Transverse colon (tissue), 4 donors: ENCODE results near the gene PRR4.

Experiments
- POLR2A ChIP-seq: fragments of 450-650 bp; IDR thresholded peaks from one replicate; pipeline ENCODE4 v1.6.1; 2016; ENCODE audit warnings: antibody characterized with exemption, mild to moderate bottlenecking, moderate library complexity
- POLR2AphosphoS5 ChIP-seq, 3 donors: sonication (generic); formaldehyde crosslinking; IDR thresholded peaks; one replicate each; pipeline ENCODE4 v1.6.1; 2016; ENCODE audit warnings: antibody characterized with exemption in 3 of 3
- TF ChIP-seq, protein P1 (sequence below), 5 experiments: fragments of 200-600 bp in 3 of 5; fragments of 450-650 bp in 2 of 5; sonication (generic) in 3 of 5; IDR thresholded peaks; 1 replicate in 2 of 5; 2 replicates in 3 of 5; pipeline ENCODE4 v1.5.1; 2016 to 2017; ENCODE audit warnings: antibody characterized with exemption in 5 of 5, inconsistent platforms in 3 of 5, mild to moderate bottlenecking in 2 of 5, moderate library complexity in 1 of 5

DNA sequence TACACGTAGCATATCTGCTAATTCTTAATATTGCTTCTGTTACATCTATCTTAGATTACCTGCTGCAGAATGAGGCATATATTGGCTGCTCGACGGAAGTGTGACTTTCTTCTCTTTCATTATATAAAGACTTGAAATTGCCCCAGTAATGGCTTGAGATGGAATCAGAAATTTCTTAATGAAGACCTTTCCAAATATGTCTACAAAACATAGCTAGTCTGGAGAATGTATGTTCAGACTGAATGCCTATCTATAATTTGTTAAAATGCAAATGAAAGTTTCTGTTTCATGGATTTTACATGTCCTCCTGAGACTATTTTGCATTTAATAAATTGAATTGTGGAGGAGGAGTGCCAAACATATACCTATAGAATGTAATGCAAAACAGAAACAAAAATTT is 23.0 kb downstream of the PRR4 start, which contains the start of gene TAS2R10:
- TF ChIP-seq, protein P1, sequence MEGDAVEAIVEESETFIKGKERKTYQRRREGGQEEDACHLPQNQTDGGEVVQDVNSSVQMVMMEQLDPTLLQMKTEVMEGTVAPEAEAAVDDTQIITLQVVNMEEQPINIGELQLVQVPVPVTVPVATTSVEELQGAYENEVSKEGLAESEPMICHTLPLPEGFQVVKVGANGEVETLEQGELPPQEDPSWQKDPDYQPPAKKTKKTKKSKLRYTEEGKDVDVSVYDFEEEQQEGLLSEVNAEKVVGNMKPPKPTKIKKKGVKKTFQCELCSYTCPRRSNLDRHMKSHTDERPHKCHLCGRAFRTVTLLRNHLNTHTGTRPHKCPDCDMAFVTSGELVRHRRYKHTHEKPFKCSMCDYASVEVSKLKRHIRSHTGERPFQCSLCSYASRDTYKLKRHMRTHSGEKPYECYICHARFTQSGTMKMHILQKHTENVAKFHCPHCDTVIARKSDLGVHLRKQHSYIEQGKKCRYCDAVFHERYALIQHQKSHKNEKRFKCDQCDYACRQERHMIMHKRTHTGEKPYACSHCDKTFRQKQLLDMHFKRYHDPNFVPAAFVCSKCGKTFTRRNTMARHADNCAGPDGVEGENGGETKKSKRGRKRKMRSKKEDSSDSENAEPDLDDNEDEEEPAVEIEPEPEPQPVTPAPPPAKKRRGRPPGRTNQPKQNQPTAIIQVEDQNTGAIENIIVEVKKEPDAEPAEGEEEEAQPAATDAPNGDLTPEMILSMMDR (IDR thresholded peaks at IDR 0.05): no peak
- TF ChIP-seq POLR2A (no peak), POLR2AphosphoS5 (IDR thresholded peaks at IDR 0.05) (no peak)
